K562 (cell line): Measurements from ENCODE around the gene HOXA5. TPM values are rescaled to one million over a fixed set of nuclear protein-coding genes. Genes with fewer than 3 reads are reported as not detected.

Experiments used
- ATAC-seq: fragments of 200-7000 bp; cut with Tn5 transposase; 3 replicates; pipeline ENCODE4 v1.9.1; 2020; ENCODE audit warnings: moderate library complexity
- BruUV-seq: library from RNA; stranded (reverse); fragments of 400-500 nt; replicated peaks from 2 replicates; lab custom pipeline; 2021; lab: Mats Ljungman, UMichigan
- CTCF ChIA-PET: fragments of 300-600 bp; formaldehyde crosslinking; extraction: SDS; loops from one replicate; lab custom pipeline; 2021; ENCODE audit warnings: low intra/inter-chr PET ratio; lab: Yijun Ruan, JAX
- POLR2A ChIA-PET: fragments of 300-600, 350-650 bp; sonication (Branson Sonifier 250); formaldehyde crosslinking; extraction: SDS; loops from one replicate; lab custom pipeline; 2021; ENCODE audit warnings: antibody characterized with exemption, inconsistent platforms; lab: Yijun Ruan, JAX
- DNase-seq, 4 experiments: peaks; one replicate each; pipeline versions ENCODE4 v3.0.0 to v3.0.0-alpha.2; 2011 to 2018; ENCODE audit warnings: low spot score in 3 of 4, mixed read lengths in 3 of 4; ENCODE audit errors: extremely low read depth in 1 of 4
- FAIRE-seq: peaks from 2 replicates; lab custom pipeline; 2011; peaks lifted over from hg19 to GRCh38; lab: Jason Lieb, UNC
- H2AFZ ChIP-seq: 2 replicates; pipeline ENCODE4 v1.6.0; 2011; ENCODE audit warnings: low read depth, low read length, control low read depth, inconsistent platforms
- H3K27ac ChIP-seq: fragments of 200-600 bp; 3 replicates; pipeline ENCODE4 v1.8.0; 2011; ENCODE audit warnings: low read depth, mild to moderate bottlenecking, control low read depth, inconsistent platforms, low read length, moderate library complexity, mixed read lengths; ENCODE audit errors: extremely low read depth
- H3K27me3 ChIP-seq, 2 experiments: fragments of 300-600 bp in 1 of 2; 2 replicates in 1 of 2; 3 replicates in 1 of 2; pipeline versions ENCODE4 v1.6.0 to v1.8.0; 2011; ENCODE audit warnings: inconsistent platforms in 2 of 2, low read length in 2 of 2, mild to moderate bottlenecking in 1 of 2, mixed read lengths in 1 of 2, moderate library complexity in 1 of 2; ENCODE audit not compliant: control insufficient read depth in 2 of 2, insufficient read depth in 2 of 2
- H3K36me3 ChIP-seq: fragments of 300-600 bp; 3 replicates; pipeline ENCODE4 v1.8.0; 2011; ENCODE audit warnings: mild to moderate bottlenecking, low read length, inconsistent platforms; ENCODE audit not compliant: control insufficient read depth, insufficient read depth
- H3K4me1 ChIP-seq, 2 experiments: fragments of 200-600 bp in 1 of 2; replicated peaks in 1 of 2; 2 replicates in 1 of 2; 3 replicates in 1 of 2; pipeline versions ENCODE4 v1.5.1 to v1.8.0; 2011; ENCODE audit warnings: inconsistent platforms in 2 of 2, low read length in 2 of 2, mild to moderate bottlenecking in 1 of 2, mixed read lengths in 1 of 2, moderate library complexity in 1 of 2; ENCODE audit not compliant: control insufficient read depth in 2 of 2, insufficient read depth in 2 of 2
- H3K4me2 ChIP-seq: 2 replicates; pipeline ENCODE4 v1.6.1; 2011; ENCODE audit warnings: low read length, control low read depth, inconsistent platforms, mixed read lengths; ENCODE audit not compliant: insufficient read depth
- H3K4me3 ChIP-seq: fragments of 200-600 bp; sonication (generic), shearing (Covaris generic); 2 replicates; pipeline ENCODE4 v1.5.1; 2016; ENCODE audit warnings: control low read depth, inconsistent platforms
- H3K79me2 ChIP-seq: fragments of 200-600 bp; 3 replicates; pipeline ENCODE4 v1.8.0; 2011; ENCODE audit warnings: low read length, inconsistent platforms; ENCODE audit not compliant: control insufficient read depth, insufficient read depth
- H3K9ac ChIP-seq, 2 experiments: 2 replicates each; pipeline versions ENCODE4 v1.6.0 to v1.6.1; 2011; ENCODE audit warnings: low read depth in 2 of 2, low read length in 2 of 2, control low read depth in 1 of 2, inconsistent platforms in 1 of 2, mild to moderate bottlenecking in 1 of 2, mixed read lengths in 1 of 2; ENCODE audit not compliant: insufficient read depth in 1 of 2
- H3K9me1 ChIP-seq: one replicate; pipeline ENCODE4 v1.6.0; 2011; ENCODE audit warnings: inconsistent platforms, mild to moderate bottlenecking, low read length, moderate library complexity; ENCODE audit not compliant: control insufficient read depth, insufficient read depth
- H3K9me3 ChIP-seq: replicated peaks from 2 replicates; pipeline ENCODE4 v1.5.1; 2011; ENCODE audit warnings: low read depth, low read length, inconsistent platforms; ENCODE audit not compliant: control insufficient read depth, insufficient read depth
- H4K20me1 ChIP-seq: replicated peaks from 2 replicates; pipeline ENCODE4 v1.6.1; 2011; ENCODE audit warnings: low read length, inconsistent platforms, mixed read lengths; ENCODE audit not compliant: control insufficient read depth, insufficient read depth
- ARNT ChIP-seq, 2 experiments: fragments of 450-650 bp; IDR thresholded peaks; 2 replicates each; pipeline ENCODE4 v1.6.1; 2016; ENCODE audit warnings: mild to moderate bottlenecking in 1 of 2
- CBX8 ChIP-seq: fragments of 200-600 bp; sonication (generic); IDR thresholded peaks from 2 replicates; pipeline ENCODE4 v1.6.1; 2012; ENCODE audit warnings: borderline replicate concordance, mixed run types, low read depth, mild to moderate bottlenecking, moderate library complexity, mixed read lengths, low read length, control low read depth, inconsistent platforms; ENCODE audit not compliant: poor library complexity, severe bottlenecking; ENCODE audit errors: extremely low read depth
- MAFK ChIP-seq: IDR thresholded peaks from 2 replicates; pipeline ENCODE4 v1.6.1; 2011; ENCODE audit warnings: low read length, improper control_type of control experiment
- MYBL2 ChIP-seq, 2 experiments: fragments of 450-650 bp in 1 of 2; sonication (generic) in 1 of 2; formaldehyde crosslinking in 1 of 2; IDR thresholded peaks; 2 replicates each; pipeline versions ENCODE4 v1.6.1 to v1.8.1; 2017 to 2022; ENCODE audit warnings: borderline replicate concordance in 1 of 2, inconsistent platforms in 1 of 2, low read depth in 1 of 2, mild to moderate bottlenecking in 1 of 2, missing genetic modification reagents in 1 of 2, moderate library complexity in 1 of 2
- NCOA6 ChIP-seq: fragments of 450-650 bp; IDR thresholded peaks from 2 replicates; pipeline ENCODE4 v1.6.1; 2017; ENCODE audit warnings: mild to moderate bottlenecking
- NEUROD1 ChIP-seq: fragments of 150-350 bp; IDR thresholded peaks from 2 replicates; pipeline ENCODE4 v1.6.1; 2014; ENCODE audit warnings: borderline replicate concordance, low read length, low read depth; ENCODE audit not compliant: partially characterized antibody
- SIN3A ChIP-seq, 2 experiments: fragments of 150-350 bp in 1 of 2; IDR thresholded peaks; 2 replicates each; pipeline ENCODE4 v1.6.1; 2011 to 2016; ENCODE audit warnings: borderline replicate concordance in 2 of 2, low read depth in 2 of 2, low read length in 2 of 2, mild to moderate bottlenecking in 2 of 2, moderate library complexity in 2 of 2; ENCODE audit not compliant: control insufficient read depth in 1 of 2
- TARDBP ChIP-seq: fragments of 450-650 bp; IDR thresholded peaks from 2 replicates; pipeline ENCODE4 v1.6.1; 2016
- ZBTB17 ChIP-seq: fragments of 450-650 bp; formaldehyde crosslinking; IDR thresholded peaks from 2 replicates; pipeline ENCODE4 v1.4.0; 2020; ENCODE audit warnings: mild to moderate bottlenecking
- ZNF384 ChIP-seq: IDR thresholded peaks from 2 replicates; pipeline ENCODE4 v1.6.1; 2012; ENCODE audit warnings: low read depth, low read length, improper control_type of control experiment
- ZNF644 ChIP-seq: fragments of 200-800 bp; sonication (Bioruptor generic); IDR thresholded peaks from 2 replicates; pipeline ENCODE4 v1.6.1; 2016; ENCODE audit warnings: low read depth, missing genetic modification characterization, missing compliant biosample characterization
- WGBS: fragments of 100-300 bp; shearing (Covaris generic); methylation state at CpG from one replicate; pipeline ENCODE4 v1.1.6; 2016; ENCODE audit warnings: low coverage, mixed read lengths; ENCODE audit not compliant: insufficient coverage; ENCODE audit errors: missing lambda C conversion rate; 5-methylcytosine and 5-hydroxymethylcytosine counted together
- in situ Hi-C: fragments of 300-500 bp; cut with MboI; formaldehyde crosslinking; loops from 4 replicates; pipeline ENCODE4 v1.15.0; 2018; ENCODE audit warnings: inconsistent platforms, mixed read lengths
- intact Hi-C: fragments of 100-400 bp; cut with micrococcal nuclease; formaldehyde crosslinking; loops from 2 replicates; pipeline ENCODE4 v1.14.2; 2022
- polyA plus RNA-seq, 8 experiments: library from polyadenylated mRNA; depleted of rRNA in 4 of 8; stranded (reverse) in 5 of 8; unstranded in 3 of 8; fragments of >200 nt; fragmentation: Nextera tagmentation in 2 of 8; fragmentation: Illumina TruSeq in 1 of 8; extraction: Ambion mirVana in 2 of 8; extraction: Trizol in 1 of 8; gene quantifications; 2 replicates each; pipeline versions ENCODE4 v1.2.1 to v1.2.3, GENCODE V29; 2011 to 2014; ENCODE audit warnings: inconsistent platforms in 1 of 8, missing spikeins in 1 of 8
- total RNA-seq, 7 experiments: library from RNA; depleted of rRNA in 6 of 7; stranded (reverse); fragments of >200 nt in 6 of 7; fragmentation: Illumina TruSeq in 2 of 7; extraction: Trizol in 2 of 7; gene quantifications; 2 replicates each; pipeline versions ENCODE4 v1.2.1 to v1.2.3, GENCODE V29; 2011 to 2021; ENCODE audit warnings: low replicate concordance in 1 of 7
- TF ChIP-seq, protein P1 (sequence below): fragments of 450-650 bp; formaldehyde crosslinking; IDR thresholded peaks from 2 replicates; pipeline ENCODE4 v1.4.0; 2020; ENCODE audit warnings: mild to moderate bottlenecking, moderate library complexity
- TF ChIP-seq, protein P2 (sequence below): sonication (generic); formaldehyde crosslinking; IDR thresholded peaks from 2 replicates; pipeline ENCODE4 v1.9.0; 2022; ENCODE audit warnings: mild to moderate bottlenecking, missing genetic modification reagents

HOXA5 gene
- total and polyA plus RNA-seq, 9 of the 15 experiments (the other 6 are each of a cell fraction or from before 2014, with no cell fraction given): 0.13 TPM; not detected in 8

GRCh38 chr7:27182285-27182841 is 38.9 kb upstream of the HOXA5 start:
- no peaks in the 10 kb centered on the region for H3K9me1 ChIP-seq
- H2AFZ ChIP-seq: no peak overlapping the region
- ATAC-seq: no peak
- H3K4me3 ChIP-seq: no peak overlapping the region
- H3K27me3 ChIP-seq: peaks cover 43 to 70% of the 10 kb centered on the region in 2 experiments
- 0% methylated on average over 4 of the region's 4 CpGs for WGBS
- H3K36me3 ChIP-seq: no peaks in the 10 kb centered on the region
- intact Hi-C loops (no loop called here), in situ Hi-C loops (no loop called here)
- no peaks in the 10 kb centered on the region for H3K79me2 ChIP-seq
- no peak overlapping the region for H3K27ac ChIP-seq
- FAIRE-seq: no peak
- DNase-seq: no peak
- TF ChIP-seq MAFK: no peak
- TF ChIP-seq, all 486 proteins: peak for 0
- ChIA-PET CTCF (no interaction called here), POLR2A (no interaction called here)
- H3K4me1 ChIP-seq: peaks cover 0 to 24% of the 10 kb centered on the region in 2 experiments; a peak in 2 of 5 replicates
- no peak overlapping the region for H3K4me2 ChIP-seq
- H3K9me3 ChIP-seq: no peaks in the 10 kb centered on the region; the same call in 1 of the 2 replicates
- BruUV-seq: no TSS peak
- no peak overlapping the region for H3K9ac ChIP-seq
- no peaks in the 10 kb centered on the region for H4K20me1 ChIP-seq

- intact Hi-C loops: no loop called here
- in situ Hi-C loops: no loop called here
- Histone ChIP-seq H3K36me3 (no peaks in the 10 kb centered on the region), H3K4me2 (no peak overlapping the region), H3K4me3 (no peak overlapping the region), H3K4me1 (peaks cover 0 to 24% of the 10 kb centered on the region in 2 experiments; a peak in 2 of 5 replicates), H4K20me1 (no peaks in the 10 kb centered on the region), H2AFZ (no peak overlapping the region), H3K27me3 (peaks cover 43 to 74% of the 10 kb centered on the region in 2 experiments), H3K79me2 (no peaks in the 10 kb centered on the region), H3K9ac (no peak overlapping the region), H3K27ac (no peak overlapping the region), H3K9me3 (no peaks in the 10 kb centered on the region; the same call in 1 of the 2 replicates), H3K9me1 (no peaks in the 10 kb centered on the region)
- BruUV-seq: no TSS peak
- 3% methylated on average over 4 of the region's 4 CpGs for WGBS
- DNase-seq (no peak), ATAC-seq (no peak), FAIRE-seq (no peak)
- POLR2A ChIA-PET: no interaction called here
- CTCF ChIA-PET: no interaction called here
- TF ChIP-seq ZBTB17 (CRISPR knock-in tag) (no peak), SIN3A (IDR thresholded peaks at IDR 0.05; ENCODE audit: borderline replicate concordance in 2 of 2, control insufficient read depth in 1 of 2, low read depth in 2 of 2, low read length in 2 of 2) (no peak), NEUROD1 (no peak), MYBL2 (IDR thresholded peaks at IDR 0.05; ENCODE audit: low read depth) (no peak), MYBL2 (CRISPR knock-in tag; IDR thresholded peaks at IDR 0.05; ENCODE audit: borderline replicate concordance) (no peak), ARNT (IDR thresholded peaks at IDR 0.05) (no peak), TARDBP (no peak), CBX8 (no peak), ZNF644 (tag) (no peak), ZNF384 (no peak), NCOA6 (no peak)
- TF ChIP-seq, protein P1, sequence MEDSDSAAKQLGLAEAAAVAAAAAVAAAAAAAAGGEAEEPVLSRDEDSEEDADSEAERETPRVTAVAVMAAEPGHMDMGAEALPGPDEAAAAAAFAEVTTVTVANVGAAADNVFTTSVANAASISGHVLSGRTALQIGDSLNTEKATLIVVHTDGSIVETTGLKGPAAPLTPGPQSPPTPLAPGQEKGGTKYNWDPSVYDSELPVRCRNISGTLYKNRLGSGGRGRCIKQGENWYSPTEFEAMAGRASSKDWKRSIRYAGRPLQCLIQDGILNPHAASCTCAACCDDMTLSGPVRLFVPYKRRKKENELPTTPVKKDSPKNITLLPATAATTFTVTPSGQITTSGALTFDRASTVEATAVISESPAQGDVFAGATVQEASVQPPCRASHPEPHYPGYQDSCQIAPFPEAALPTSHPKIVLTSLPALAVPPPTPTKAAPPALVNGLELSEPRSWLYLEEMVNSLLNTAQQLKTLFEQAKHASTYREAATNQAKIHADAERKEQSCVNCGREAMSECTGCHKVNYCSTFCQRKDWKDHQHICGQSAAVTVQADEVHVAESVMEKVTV (CRISPR knock-in tag): no peak
- TF ChIP-seq, protein P2, sequence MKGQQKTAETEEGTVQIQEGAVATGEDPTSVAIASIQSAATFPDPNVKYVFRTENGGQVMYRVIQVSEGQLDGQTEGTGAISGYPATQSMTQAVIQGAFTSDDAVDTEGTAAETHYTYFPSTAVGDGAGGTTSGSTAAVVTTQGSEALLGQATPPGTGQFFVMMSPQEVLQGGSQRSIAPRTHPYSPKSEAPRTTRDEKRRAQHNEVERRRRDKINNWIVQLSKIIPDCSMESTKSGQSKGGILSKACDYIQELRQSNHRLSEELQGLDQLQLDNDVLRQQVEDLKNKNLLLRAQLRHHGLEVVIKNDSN: no peak
These were observed 38.4 kb upstream of the HOXA5 start for GRCh38 chr7:27181795-27182275.
